T-cell (primary cell): ENCODE measurements around the gene YTHDF1. TPM values are rescaled to one million over a fixed set of nuclear protein-coding genes. Genes with fewer than 3 reads are reported as not detected.
A peak's percentile ranks its signal among the peaks of the same experiment; 100 is the strongest.
"Not testable (repeated sequence)": the region's sequence is repeated elsewhere in the genome, so short reads cannot be mapped to it uniquely, and the experiment has no call there.

Experiments
- ATAC-seq, 4 experiments: fragments of 200-7000 bp in 3 of 4; fragments of 150-1000 bp in 1 of 4; cut with Tn5 transposase; replicated peaks in 1 of 4; 1 replicate in 3 of 4; 2 replicates in 1 of 4; pipeline ENCODE4 v1.10.0; 2021; ENCODE audit warnings: moderate library complexity in 3 of 4, mild to moderate bottlenecking in 2 of 4, moderate number of reproducible peaks in 1 of 4
- CTCF ChIA-PET, 2 donors: fragments of 300-600 bp; sonication (Branson Sonifier 250); formaldehyde crosslinking; loops; one replicate each; lab custom pipeline; 2022; ENCODE audit warnings: antibody characterized with exemption in 2 of 2; lab: Charles Lee
- POLR2A ChIA-PET, 2 donors: fragments of 300-600 bp; sonication (Branson Sonifier 250); formaldehyde crosslinking; loops; one replicate each; lab custom pipeline; 2022; ENCODE audit warnings: antibody characterized with exemption in 2 of 2; lab: Charles Lee
- DNase-seq, 35 experiments: peaks; one replicate each; pipeline versions ENCODE4 v3.0.0 to v3.0.0-alpha.2; 2013 to 2023
- H3K27ac ChIP-seq: one replicate; pipeline ENCODE4 v1.5.1; 2013; ENCODE audit warnings: low read length
- H3K27me3 ChIP-seq, 2 experiments: replicated peaks in 1 of 2; 1 replicate in 1 of 2; 2 replicates in 1 of 2; pipeline versions ENCODE4 v1.6.1 to v1.7.0; 2013; ENCODE audit warnings: low read length in 1 of 2, mixed read lengths in 1 of 2; ENCODE audit not compliant: control insufficient read depth in 2 of 2, insufficient read depth in 2 of 2; ENCODE audit errors: extremely low read depth in 1 of 2
- H3K36me3 ChIP-seq, 2 donors: 1 replicate in 1 of 2; 2 replicates in 1 of 2; pipeline versions ENCODE4 v1.6.1 to v1.7.0; 2013; ENCODE audit warnings: low read length in 1 of 2; ENCODE audit not compliant: control insufficient read depth in 2 of 2, insufficient read depth in 1 of 2; ENCODE audit errors: extremely low read depth in 1 of 2
- H3K4me1 ChIP-seq, 2 experiments: 1 replicate in 1 of 2; 2 replicates in 1 of 2; pipeline versions ENCODE4 v1.6.1 to v1.7.0; 2013; ENCODE audit warnings: low read length in 2 of 2, mixed read lengths in 1 of 2; ENCODE audit not compliant: insufficient read depth in 2 of 2, control insufficient read depth in 1 of 2; ENCODE audit errors: extremely low read depth in 1 of 2
- H3K4me3 ChIP-seq, 2 donors: 1 replicate in 1 of 2; 2 replicates in 1 of 2; pipeline versions ENCODE4 v1.5.1 to v1.7.0; 2013; ENCODE audit warnings: mild to moderate bottlenecking in 2 of 2, low read length in 1 of 2, moderate library complexity in 1 of 2; ENCODE audit not compliant: control insufficient read depth in 1 of 2; ENCODE audit errors: extremely low read depth in 1 of 2
- H3K9me3 ChIP-seq: 2 replicates; pipeline ENCODE4 v1.7.0; 2013
- H3K27ac Mint-ChIP-seq, 2 donors: one replicate each; pipeline ENCODE4 v1.8.0; 2020 to 2021; ENCODE audit warnings: mild to moderate bottlenecking in 2 of 2, mixed read lengths in 2 of 2
- H3K27me3 Mint-ChIP-seq, 2 donors: one replicate each; pipeline ENCODE4 v1.8.0; 2021 to 2022; ENCODE audit warnings: mixed read lengths in 2 of 2
- H3K36me3 Mint-ChIP-seq: one replicate; pipeline ENCODE4 v1.8.0; 2021; ENCODE audit warnings: mixed read lengths
- H3K4me1 Mint-ChIP-seq, 3 donors: one replicate each; pipeline ENCODE4 v1.8.0; 2020 to 2022; ENCODE audit warnings: mixed read lengths in 3 of 3, mild to moderate bottlenecking in 1 of 3
- H3K4me3 Mint-ChIP-seq, 3 donors: one replicate each; pipeline ENCODE4 v1.8.0; 2020 to 2022; ENCODE audit warnings: mild to moderate bottlenecking in 3 of 3, mixed read lengths in 3 of 3, moderate library complexity in 3 of 3
- H3K9me3 Mint-ChIP-seq, 3 donors: one replicate each; pipeline ENCODE4 v1.8.0; 2020 to 2022; ENCODE audit warnings: mixed read lengths in 3 of 3
- WGBS: methylation state at CpG from one replicate; pipeline ENCODE4 v1.1.5; 2013; ENCODE audit warnings: missing lambda C conversion rate; ENCODE audit not compliant: insufficient coverage; 5-methylcytosine and 5-hydroxymethylcytosine counted together
- total RNA-seq, 35 experiments: library from RNA in 6 of 35; stranded (reverse) in 6 of 35; fragments of 120-200 nt in 1 of 35; gene quantifications; one replicate each; pipeline versions ENCODE4 v1.2.1 to v1.2.4 and lab custom pipeline; 2013 to 2026

Gene YTHDF1
- total RNA-seq, 5 donors from 2014 or later (not counting 1 experiment from before 2014, with no cell fraction given) = 36.7 to 44.5 (median 42.2) TPM

GRCh38 chr20:63252284-63252711 is 36.4 kb upstream of the YTHDF1 start:
- Mint-ChIP-seq H3K27me3 (peaks cover 54 to 70% of the 10 kb centered on the region in 2 donors), H3K4me1 (peaks cover 7 to 11% (median 8%) of the 10 kb centered on the region in 3 donors), H3K36me3 (no peaks in the 10 kb centered on the region), H3K27ac (no peak overlapping the region), H3K4me3 (peak overlapping the region in 1 of 3 donors; percentile 33), H3K9me3 (no peaks in the 10 kb centered on the region)
- Histone ChIP-seq H3K4me1 (peaks cover 0 to 10% of the 10 kb centered on the region in 2 experiments), H3K27me3 (peaks cover 4 to 78% of the 10 kb centered on the region in 2 experiments), H3K4me3 (no peak overlapping the region), H3K9me3 (no peaks in the 10 kb centered on the region), H3K27ac (no peak overlapping the region), H3K36me3 (no peaks in the 10 kb centered on the region)
- DNase-seq (no peak), ATAC-seq (no peak)
- 70% methylated on average over 3 of the region's 8 CpGs for WGBS
- CTCF ChIA-PET = interaction anchor here in 1 of 2 donors (0.6 kb wide), 1 partner anchor 11 kb away, joined by 4 read pairs; no protein-coding TSS in a partner anchor
- POLR2A ChIA-PET = no interaction called here

- ATAC-seq, POLR2A ChIA-PET, H3K27ac Mint-ChIP-seq, H3K9me3 ChIP-seq, H3K4me3 ChIP-seq, H3K27ac ChIP-seq, H3K4me3 Mint-ChIP-seq, H3K36me3 Mint-ChIP-seq, H3K9me3 Mint-ChIP-seq, CTCF ChIA-PET, DNase-seq, H3K36me3 ChIP-seq: not testable (repeated sequence)
- H3K27me3 ChIP-seq = peaks cover 4 to 79% of the 10 kb centered on the region in 2 experiments
- 42% methylated on average over 4 of the region's 14 CpGs for WGBS
- Mint-ChIP-seq H3K4me1 (peaks cover 7 to 11% (median 8%) of the 10 kb centered on the region in 3 donors), H3K27me3 (peaks cover 46 to 61% of the 10 kb centered on the region in 2 donors)
- H3K4me1 ChIP-seq = peaks cover 0 to 10% of the 10 kb centered on the region in 2 experiments
Measured at GRCh38 chr20:63251350-63251749, 35.4 kb upstream of the YTHDF1 start.

GRCh38 chr20:63249891-63250290 is 34.0 kb upstream of the YTHDF1 start:
- H3K36me3 Mint-ChIP-seq = no peaks in the 10 kb centered on the region
- Histone ChIP-seq H3K4me1 (peaks cover 0 to 10% of the 10 kb centered on the region in 2 experiments), H3K36me3 (no peaks in the 10 kb centered on the region), H3K4me3 (no peak overlapping the region), H3K9me3 (no peaks in the 10 kb centered on the region), H3K27ac (no peak overlapping the region), H3K27me3 (peaks cover 0 to 74% of the 10 kb centered on the region in 2 experiments)
- CTCF ChIA-PET = no interaction called here
- H3K4me1 Mint-ChIP-seq = peaks cover 5 to 8% (median 8%) of the 10 kb centered on the region in 3 donors
- peaks cover 42 to 59% of the 10 kb centered on the region in 2 donors for H3K27me3 Mint-ChIP-seq
- WGBS = 94% methylated on average over 6 of the region's 15 CpGs
- DNase-seq (no peak), ATAC-seq (no peak)
- H3K9me3 Mint-ChIP-seq = no peaks in the 10 kb centered on the region
- no peak overlapping the region for H3K4me3 Mint-ChIP-seq
- no peak overlapping the region for H3K27ac Mint-ChIP-seq
- POLR2A ChIA-PET = no interaction called here

GRCh38 chr20:63248835-63249591 is 33.1 kb upstream of the YTHDF1 start:
- no peaks in the 10 kb centered on the region for H3K36me3 ChIP-seq
- H3K4me1 Mint-ChIP-seq = peaks cover 5 to 8% (median 6%) of the 10 kb centered on the region in 3 donors
- DNase-seq = no peak
- no peak for ATAC-seq
- H3K36me3 Mint-ChIP-seq = no peaks in the 10 kb centered on the region
- H3K4me3 Mint-ChIP-seq = no peak overlapping the region
- H3K9me3 ChIP-seq = no peaks in the 10 kb centered on the region
- no peak overlapping the region for H3K27ac ChIP-seq
- H3K4me1 ChIP-seq = peaks cover 0 to 10% of the 10 kb centered on the region in 2 experiments
- WGBS = 74% methylated on average over 23 of the region's 25 CpGs
- H3K27me3 ChIP-seq = peaks cover 0 to 78% of the 10 kb centered on the region in 2 experiments
- ChIA-PET CTCF (no interaction called here), POLR2A (no interaction called here)
- H3K4me3 ChIP-seq = no peak overlapping the region
- H3K27ac Mint-ChIP-seq = no peak overlapping the region
- H3K27me3 Mint-ChIP-seq = peaks cover 42 to 61% of the 10 kb centered on the region in 2 donors
- H3K9me3 Mint-ChIP-seq = no peaks in the 10 kb centered on the region

- H3K4me3 ChIP-seq = no peak overlapping the region
- CTCF ChIA-PET = no interaction called here
- H3K27me3 ChIP-seq = peaks cover 0 to 75% of the 10 kb centered on the region in 2 experiments
- Mint-ChIP-seq H3K9me3 (no peaks in the 10 kb centered on the region), H3K4me1 (peaks cover 0 to 4% (median 2%) of the 10 kb centered on the region in 3 donors), H3K27me3 (peaks cover 37 to 60% of the 10 kb centered on the region in 2 donors), H3K4me3 (no peak overlapping the region), H3K36me3 (no peaks in the 10 kb centered on the region), H3K27ac (no peak overlapping the region)
- DNase-seq (no peak), ATAC-seq (no peak)
- no peaks in the 10 kb centered on the region for H3K36me3 ChIP-seq
- no peaks in the 10 kb centered on the region for H3K4me1 ChIP-seq
- no peaks in the 10 kb centered on the region for H3K9me3 ChIP-seq
- 61% methylated on average over 17 of the region's 24 CpGs for WGBS
- POLR2A ChIA-PET = no interaction called here
- no peak overlapping the region for H3K27ac ChIP-seq
Measured at GRCh38 chr20:63247671-63248228, 31.8 kb upstream of the YTHDF1 start.

GRCh38 chr20:63246490-63247288 is 30.8 kb upstream of the YTHDF1 start:
- 33% methylated on average over 44 of the region's 50 CpGs for WGBS
- peaks cover 30 to 53% of the 10 kb centered on the region in 2 donors for H3K27me3 Mint-ChIP-seq

More at GRCh38 chr20:63246490-63247288, 30.8 kb upstream of the YTHDF1 start:
- CTCF ChIA-PET = interaction anchor here in 1 of 2 donors (0.8 kb wide), 1 partner anchor 23 kb away, joined by 6 read pairs; no protein-coding TSS in a partner anchor
- DNase-seq (no peak), ATAC-seq (no peak)
- Histone ChIP-seq H3K4me3 (no peak overlapping the region), H3K27me3 (peaks cover 0 to 69% of the 10 kb centered on the region in 2 experiments), H3K9me3 (no peaks in the 10 kb centered on the region), H3K4me1 (no peaks in the 10 kb centered on the region), H3K36me3 (no peaks in the 10 kb centered on the region), H3K27ac (no peak overlapping the region)
- no peaks in the 10 kb centered on the region for H3K4me1 Mint-ChIP-seq
- H3K27ac Mint-ChIP-seq = no peak overlapping the region
- no peak overlapping the region for H3K4me3 Mint-ChIP-seq
- H3K9me3 Mint-ChIP-seq = no peaks in the 10 kb centered on the region
- POLR2A ChIA-PET = no interaction called here
- H3K36me3 Mint-ChIP-seq = no peaks in the 10 kb centered on the region
